Activated B cell treated with CpG ODN at 0.5 μM for 24 hours (primary cell): ENCODE data around the gene RAD9A. TPM values are rescaled to one million over a fixed set of nuclear protein-coding genes. Genes with fewer than 3 reads are reported as not detected.

Experiments
- ATAC-seq: fragments of 200-7000 bp; cut with Tn5 transposase; one replicate; pipeline ENCODE4 v1.10.0; 2021; ENCODE audit warnings: low read depth, mild to moderate bottlenecking, moderate library complexity
- CTCF ChIA-PET: fragments of 350-600 bp; sonication (Branson Sonifier 250); formaldehyde crosslinking; loops from one replicate; lab custom pipeline; 2021; ENCODE audit warnings: antibody characterized with exemption; lab: Charles Lee
- POLR2A ChIA-PET: fragments of 350-600 bp; sonication (Branson Sonifier 250); formaldehyde crosslinking; loops from one replicate; lab custom pipeline; 2021; ENCODE audit warnings: antibody characterized with exemption; lab: Charles Lee
- DNase-seq: peaks from one replicate; pipeline ENCODE4 v3.0.0; 2022
- H3K27ac Mint-ChIP-seq: one replicate; pipeline ENCODE4 v1.8.0; 2020; ENCODE audit warnings: mixed read lengths
- H3K27me3 Mint-ChIP-seq: one replicate; pipeline ENCODE4 v1.8.0; 2021; ENCODE audit warnings: mixed read lengths
- H3K36me3 Mint-ChIP-seq: one replicate; pipeline ENCODE4 v1.8.0; 2021; ENCODE audit warnings: low read depth, mixed read lengths
- H3K4me1 Mint-ChIP-seq: one replicate; pipeline ENCODE4 v1.8.0; 2021; ENCODE audit warnings: mixed read lengths
- H3K4me3 Mint-ChIP-seq: one replicate; pipeline ENCODE4 v1.8.0; 2020; ENCODE audit warnings: mild to moderate bottlenecking, mixed read lengths
- H3K9me3 Mint-ChIP-seq: one replicate; pipeline ENCODE4 v1.8.0; 2020; ENCODE audit warnings: mixed read lengths
- CTCF ChIP-seq: fragments of 200-600 bp; IDR thresholded peaks from one replicate; pipeline ENCODE4 v1.8.0; 2022; ENCODE audit warnings: antibody characterized with exemption, mild to moderate bottlenecking
- intact Hi-C: fragments of 100-400 bp; cut with micrococcal nuclease; formaldehyde crosslinking; loops from one replicate; pipeline ENCODE4 v1.15.1; 2024
- total RNA-seq: library from RNA; stranded (reverse); gene quantifications from 2 replicates; pipeline ENCODE4 v1.2.3, GENCODE V29; 2022

Gene RAD9A
- total RNA-seq, 1 donor from 2014 or later, result 35.2 TPM

GRCh38 chr11:67354075-67355022 lies 37.4 kb upstream of the RAD9A start:
- Mint-ChIP-seq H3K4me1 (peaks cover 86% of the 10 kb centered on the region), H3K4me3 (peak overlapping the region; percentile 95), H3K9me3 (no peaks in the 10 kb centered on the region), H3K27me3 (no peaks in the 10 kb centered on the region), H3K27ac (peak overlapping the region; percentile 99), H3K36me3 (peaks cover 16% of the 10 kb centered on the region)
- ATAC-seq (peak; percentile 1), DNase-seq (peak; percentile 25)
- intact Hi-C loops, result loop anchor here (5.0 to 10.0 kb wide), 5 partner anchors 67 to 360 kb away; partner anchors contain the start of gene ANKRD13D
- CTCF ChIA-PET, result interaction anchor here (0.6 to 10.1 kb wide), 9 partner anchors 8 to 92 kb away, joined by 3 to 735 read pairs (median 7); partner anchors contain the start of genes CLCF1 and PPP1CA
- no peak for TF ChIP-seq CTCF
- POLR2A ChIA-PET, result interaction anchor here (0.5 to 26.3 kb wide), 41 partner anchors 8 to 1005 kb away, joined by 3 to 1307 read pairs (median 8); partner anchors contain the start of genes AIP, ANKRD13D, CLCF1 and CORO1B

- intact Hi-C loops, result loop anchor here (10.0 kb wide), 1 partner anchor 360 kb away; no protein-coding TSS in a partner anchor
- TF ChIP-seq CTCF, result no peak
- CTCF ChIA-PET, result interaction anchor here (0.7 to 10.1 kb wide), 3 partner anchors 9 to 37 kb away, joined by 3 to 735 read pairs (median 56); partner anchors contain the start of gene CLCF1
- H3K4me3 Mint-ChIP-seq, result peak overlapping the region; percentile 95
- H3K27me3 Mint-ChIP-seq, result no peaks in the 10 kb centered on the region
- POLR2A ChIA-PET, result interaction anchor here (0.6 to 26.3 kb wide), 12 partner anchors 11 to 1006 kb away, joined by 3 to 1307 read pairs (median 46); partner anchors contain the start of genes ANKRD13D, CLCF1, CORO1B and GRK2
- peaks cover 77% of the 10 kb centered on the region for H3K4me1 Mint-ChIP-seq
- no peak for DNase-seq
- peaks cover 16% of the 10 kb centered on the region for H3K36me3 Mint-ChIP-seq
- ATAC-seq, result no peak
- H3K27ac Mint-ChIP-seq, result peak overlapping the region; percentile 99
- H3K9me3 Mint-ChIP-seq, result no peaks in the 10 kb centered on the region
Measured at GRCh38 chr11:67355023-67355793, 36.6 kb upstream of the RAD9A start.

GRCh38 chr11:67355794-67356386 lies 35.9 kb upstream of the RAD9A start:
- CTCF ChIA-PET, result interaction anchor here (0.7 to 10.1 kb wide), 9 partner anchors 9 to 261 kb away, joined by 3 to 735 read pairs (median 4); partner anchors contain the start of gene CLCF1
- DNase-seq, result no peak
- POLR2A ChIA-PET, result interaction anchor here (0.5 to 26.3 kb wide), 12 partner anchors 11 to 150 kb away, joined by 3 to 1307 read pairs (median 28); partner anchors contain the start of genes ANKRD13D, CLCF1, CORO1B and GRK2
- Mint-ChIP-seq H3K27me3 (no peaks in the 10 kb centered on the region), H3K4me1 (peaks cover 70% of the 10 kb centered on the region), H3K9me3 (no peaks in the 10 kb centered on the region), H3K27ac (peak overlapping the region; percentile 77), H3K36me3 (peaks cover 16% of the 10 kb centered on the region), H3K4me3 (peak overlapping the region; percentile 24)
- TF ChIP-seq CTCF, result no peak
- intact Hi-C loops, result loop anchor here (10.0 kb wide), 1 partner anchor 359 kb away; no protein-coding TSS in a partner anchor
- no peak for ATAC-seq

- Mint-ChIP-seq H3K27me3 (no peaks in the 10 kb centered on the region), H3K9me3 (no peaks in the 10 kb centered on the region), H3K4me1 (peaks cover 69% of the 10 kb centered on the region), H3K4me3 (peak overlapping the region; percentile 72), H3K36me3 (peaks cover 14% of the 10 kb centered on the region), H3K27ac (peak overlapping the region; percentile 90)
- DNase-seq, result no peak
- ChIA-PET POLR2A (interaction anchor here (0.5 to 26.3 kb wide), 10 partner anchors 11 to 89 kb away, joined by 3 to 1307 read pairs (median 7); partner anchors contain the start of genes CLCF1, GRK2, PPP1CA and PTPRCAP), CTCF (interaction anchor here (0.6 to 10.1 kb wide), 11 partner anchors 8 to 261 kb away, joined by 3 to 735 read pairs (median 4); partner anchors contain the start of gene CLCF1)
- no peak for ATAC-seq
- TF ChIP-seq CTCF, result no peak
- intact Hi-C loops, result loop anchor here (10.0 kb wide), 1 partner anchor 358 kb away; no protein-coding TSS in a partner anchor
Measured at GRCh38 chr11:67356387-67356863, 35.4 kb upstream of the RAD9A start.
